MCF 10A (cell line): ENCODE measurements around the gene TCF3. TPM values are rescaled to one million over a fixed set of nuclear protein-coding genes. Genes with fewer than 3 reads are reported as not detected.

Experiments used
- BruUV-seq: library from RNA; stranded (reverse); fragments of 400-500 nt; replicated peaks from 2 replicates; lab custom pipeline; 2021; lab: Mats Ljungman, UMichigan
- CTCF ChIA-PET: fragments of 300-600 bp; sonication (Branson Sonifier 250); formaldehyde crosslinking; extraction: SDS; loops from one replicate; lab custom pipeline; 2021; ENCODE audit warnings: antibody characterized with exemption, inconsistent platforms; lab: Yijun Ruan, JAX
- POLR2A ChIA-PET: fragments of 300-600, 350-650 bp; sonication (Branson Sonifier 250); formaldehyde crosslinking; extraction: SDS; loops from one replicate; lab custom pipeline; 2020; ENCODE audit warnings: antibody characterized with exemption, inconsistent platforms; lab: Yijun Ruan, JAX
- DNase-seq: peaks from one replicate; pipeline ENCODE4 v3.0.0-alpha.2; 2018; ENCODE audit not compliant: unreplicated experiment
- H3K27ac Mint-ChIP-seq: one replicate; pipeline ENCODE4 v1.8.0; 2022; ENCODE audit warnings: mild to moderate bottlenecking, low read depth, mixed read lengths; ENCODE audit not compliant: unreplicated experiment
- H3K27me3 Mint-ChIP-seq: one replicate; pipeline ENCODE4 v1.8.0; 2022; ENCODE audit warnings: mixed read lengths; ENCODE audit not compliant: insufficient read depth, unreplicated experiment
- H3K36me3 Mint-ChIP-seq: one replicate; pipeline ENCODE4 v1.8.0; 2022; ENCODE audit warnings: mild to moderate bottlenecking, moderate library complexity, mixed read lengths; ENCODE audit not compliant: insufficient read depth, unreplicated experiment
- H3K4me1 Mint-ChIP-seq: one replicate; pipeline ENCODE4 v1.8.0; 2022; ENCODE audit warnings: mixed read lengths; ENCODE audit not compliant: insufficient read depth, unreplicated experiment
- H3K4me3 Mint-ChIP-seq: one replicate; pipeline ENCODE4 v1.8.0; 2022; ENCODE audit warnings: mild to moderate bottlenecking, moderate library complexity, mixed read lengths; ENCODE audit not compliant: unreplicated experiment
- H3K9me3 Mint-ChIP-seq: one replicate; pipeline ENCODE4 v1.8.0; 2022; ENCODE audit warnings: mixed read lengths; ENCODE audit not compliant: unreplicated experiment
- intact Hi-C: fragments of 100-400 bp; cut with micrococcal nuclease; formaldehyde crosslinking; loops from 2 replicates; pipeline ENCODE4 v1.14.1; 2022
- total RNA-seq: library from RNA; stranded (reverse); gene quantifications from 2 replicates; pipeline ENCODE4 v1.2.3, GENCODE V29; 2022
- TF ChIP-seq, protein P1 (sequence below): fragments of 200-600 bp; IDR thresholded peaks from one replicate; pipeline ENCODE4 v1.8.0; 2022; ENCODE audit warnings: antibody characterized with exemption, mild to moderate bottlenecking; ENCODE audit not compliant: unreplicated experiment

The TCF3 gene
- total RNA-seq, 1 experiment from 2014 or later, result 100 TPM

GRCh38 chr19:1601613-1602064 is 50.8 kb downstream of the TCF3 start:
- Mint-ChIP-seq H3K27me3 (no peaks in the 10 kb centered on the region), H3K4me3 (no peak overlapping the region), H3K9me3 (no peaks in the 10 kb centered on the region), H3K27ac (no peak overlapping the region), H3K36me3 (peaks cover 40% of the 10 kb centered on the region), H3K4me1 (peaks cover 4% of the 10 kb centered on the region)
- intact Hi-C loops, result no loop called here
- ChIA-PET POLR2A (interaction anchor here (0.7 to 8.0 kb wide), 2 partner anchors 10 to 1023 kb away, joined by 3 to 105 read pairs; partner anchors contain the start of gene MBD3), CTCF (interaction anchor here (0.6 to 1.1 kb wide), 3 partner anchors 34 to 224 kb away, joined by 3 read pairs; partner anchors contain the start of gene MEX3D)
- DNase-seq, result no peak
- no TSS peak for BruUV-seq
- TF ChIP-seq, protein P1, sequence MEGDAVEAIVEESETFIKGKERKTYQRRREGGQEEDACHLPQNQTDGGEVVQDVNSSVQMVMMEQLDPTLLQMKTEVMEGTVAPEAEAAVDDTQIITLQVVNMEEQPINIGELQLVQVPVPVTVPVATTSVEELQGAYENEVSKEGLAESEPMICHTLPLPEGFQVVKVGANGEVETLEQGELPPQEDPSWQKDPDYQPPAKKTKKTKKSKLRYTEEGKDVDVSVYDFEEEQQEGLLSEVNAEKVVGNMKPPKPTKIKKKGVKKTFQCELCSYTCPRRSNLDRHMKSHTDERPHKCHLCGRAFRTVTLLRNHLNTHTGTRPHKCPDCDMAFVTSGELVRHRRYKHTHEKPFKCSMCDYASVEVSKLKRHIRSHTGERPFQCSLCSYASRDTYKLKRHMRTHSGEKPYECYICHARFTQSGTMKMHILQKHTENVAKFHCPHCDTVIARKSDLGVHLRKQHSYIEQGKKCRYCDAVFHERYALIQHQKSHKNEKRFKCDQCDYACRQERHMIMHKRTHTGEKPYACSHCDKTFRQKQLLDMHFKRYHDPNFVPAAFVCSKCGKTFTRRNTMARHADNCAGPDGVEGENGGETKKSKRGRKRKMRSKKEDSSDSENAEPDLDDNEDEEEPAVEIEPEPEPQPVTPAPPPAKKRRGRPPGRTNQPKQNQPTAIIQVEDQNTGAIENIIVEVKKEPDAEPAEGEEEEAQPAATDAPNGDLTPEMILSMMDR, result peak; percentile 21

DNA sequence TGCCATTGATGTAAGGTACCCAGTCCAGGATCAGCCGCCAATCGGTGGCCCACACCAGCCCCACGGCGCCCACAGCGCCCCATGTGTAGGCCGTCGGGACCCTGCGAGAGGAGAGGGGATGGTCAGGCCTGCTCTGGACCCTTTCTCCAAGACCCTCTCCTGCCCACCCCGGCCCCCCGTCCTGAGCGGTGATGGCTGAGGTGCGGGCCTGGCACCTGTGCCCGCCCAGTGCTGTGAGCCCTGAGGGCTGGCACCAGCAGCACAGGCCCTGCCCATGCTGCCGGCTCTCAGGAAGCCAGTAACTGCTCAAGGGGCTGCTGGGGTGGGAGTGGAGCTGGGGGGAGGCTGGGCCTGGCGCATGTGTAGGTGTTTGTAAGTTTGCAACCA is 53.0 kb downstream of the TCF3 start:
- TF ChIP-seq, protein P1, result no peak
- Mint-ChIP-seq H3K4me1 (peaks cover 4% of the 10 kb centered on the region), H3K36me3 (peaks cover 54% of the 10 kb centered on the region), H3K9me3 (no peaks in the 10 kb centered on the region), H3K27ac (no peak overlapping the region), H3K27me3 (no peaks in the 10 kb centered on the region), H3K4me3 (no peak overlapping the region)
- no peak for DNase-seq
- CTCF ChIA-PET, result no interaction called here
- intact Hi-C loops, result no loop called here
- POLR2A ChIA-PET, result no interaction called here
- BruUV-seq, result no TSS peak

GRCh38 chr19:1598777-1599459 is 53.5 kb downstream of the TCF3 start:
- intact Hi-C loops, result no loop called here
- no TSS peak for BruUV-seq
- TF ChIP-seq, protein P1, result no peak
- no peak for DNase-seq
- Mint-ChIP-seq H3K27me3 (no peaks in the 10 kb centered on the region), H3K9me3 (no peaks in the 10 kb centered on the region), H3K4me3 (no peak overlapping the region), H3K27ac (no peak overlapping the region), H3K4me1 (no peaks in the 10 kb centered on the region), H3K36me3 (peaks cover 60% of the 10 kb centered on the region)
- ChIA-PET POLR2A (no interaction called here), CTCF (interaction anchor here (0.6 kb wide), 1 partner anchor 168 kb away, joined by 4 read pairs; no protein-coding TSS in a partner anchor)

DNA sequence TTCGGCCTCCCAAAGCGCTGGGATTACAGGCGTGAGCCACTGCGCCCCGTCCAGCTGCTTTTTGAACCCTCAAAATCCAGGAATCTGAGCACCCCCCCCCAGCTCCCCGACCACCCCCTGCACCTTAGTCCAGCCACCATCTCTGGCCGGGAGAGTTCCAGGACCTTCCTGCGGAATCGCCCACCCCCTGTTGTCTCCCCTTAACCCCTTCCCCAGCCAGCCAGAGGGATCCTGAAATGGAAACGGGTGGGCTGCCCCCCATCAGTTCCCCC is 59.0 kb downstream of the TCF3 start:
- H3K9me3 Mint-ChIP-seq, result no peaks in the 10 kb centered on the region
- no TSS peak for BruUV-seq
- DNase-seq, result no peak
- peaks cover 13% of the 10 kb centered on the region for H3K4me1 Mint-ChIP-seq
- H3K4me3 Mint-ChIP-seq, result peak overlapping the region; percentile 83
- H3K27me3 Mint-ChIP-seq, result no peaks in the 10 kb centered on the region
- ChIA-PET POLR2A (interaction anchor here (1.1 to 6.3 kb wide), 9 partner anchors 10 to 567 kb away, joined by 3 to 105 read pairs (median 6); partner anchors contain the start of genes ABHD17A, CNN2, REEP6 and TCF3), CTCF (interaction anchor here (0.8 to 1.2 kb wide), 2 partner anchors 20 to 48 kb away, joined by 3 read pairs; no protein-coding TSS in a partner anchor)
- H3K27ac Mint-ChIP-seq, result peak overlapping the region; percentile 87
- TF ChIP-seq, protein P1, result no peak
- peaks cover 54% of the 10 kb centered on the region for H3K36me3 Mint-ChIP-seq
- intact Hi-C loops, result no loop called here
